GM12873 (cell line): Measurements from ENCODE around the gene FAP.

Source experiments
- TF ChIP-seq, protein P1 (sequence below): IDR thresholded peaks from 2 replicates; pipeline ENCODE4 v1.5.1; 2012; ENCODE audit warnings: low read depth, mild to moderate bottlenecking, moderate library complexity, low read length, control low read depth; ENCODE audit not compliant: insufficient read depth; ENCODE audit errors: missing control alignments

The FAP gene

DNA sequence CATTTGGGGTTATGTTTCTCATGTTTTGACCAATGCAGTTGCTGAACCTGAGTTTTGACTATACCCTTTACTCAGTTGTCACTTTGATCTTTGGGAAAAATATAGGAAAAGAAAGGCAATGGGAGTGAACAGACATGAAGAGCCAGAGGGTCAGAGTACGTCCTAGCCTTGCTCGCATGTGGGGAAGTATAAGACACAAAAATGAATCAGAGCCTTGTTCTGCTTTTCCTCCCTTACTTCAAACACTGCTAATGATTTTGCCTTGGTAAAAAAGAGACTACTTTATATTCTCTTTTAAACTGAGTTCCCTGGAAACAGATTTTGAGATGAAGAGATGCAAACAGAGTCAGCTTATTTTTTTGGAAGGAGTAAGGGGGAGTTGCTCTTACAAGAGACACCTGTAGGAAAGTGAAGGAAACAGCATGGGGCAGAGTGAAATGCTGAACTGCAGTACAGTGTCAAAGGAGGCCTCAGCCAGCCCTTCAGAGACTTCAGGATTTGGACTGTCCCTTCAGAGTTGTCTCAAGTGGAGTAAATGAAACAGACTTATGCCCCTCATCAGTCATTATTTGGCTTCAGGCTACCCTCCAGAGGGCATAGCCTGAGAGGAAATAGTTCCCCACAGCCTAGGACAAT is 11.1 kb upstream of the FAP start:
- TF ChIP-seq, protein P1, sequence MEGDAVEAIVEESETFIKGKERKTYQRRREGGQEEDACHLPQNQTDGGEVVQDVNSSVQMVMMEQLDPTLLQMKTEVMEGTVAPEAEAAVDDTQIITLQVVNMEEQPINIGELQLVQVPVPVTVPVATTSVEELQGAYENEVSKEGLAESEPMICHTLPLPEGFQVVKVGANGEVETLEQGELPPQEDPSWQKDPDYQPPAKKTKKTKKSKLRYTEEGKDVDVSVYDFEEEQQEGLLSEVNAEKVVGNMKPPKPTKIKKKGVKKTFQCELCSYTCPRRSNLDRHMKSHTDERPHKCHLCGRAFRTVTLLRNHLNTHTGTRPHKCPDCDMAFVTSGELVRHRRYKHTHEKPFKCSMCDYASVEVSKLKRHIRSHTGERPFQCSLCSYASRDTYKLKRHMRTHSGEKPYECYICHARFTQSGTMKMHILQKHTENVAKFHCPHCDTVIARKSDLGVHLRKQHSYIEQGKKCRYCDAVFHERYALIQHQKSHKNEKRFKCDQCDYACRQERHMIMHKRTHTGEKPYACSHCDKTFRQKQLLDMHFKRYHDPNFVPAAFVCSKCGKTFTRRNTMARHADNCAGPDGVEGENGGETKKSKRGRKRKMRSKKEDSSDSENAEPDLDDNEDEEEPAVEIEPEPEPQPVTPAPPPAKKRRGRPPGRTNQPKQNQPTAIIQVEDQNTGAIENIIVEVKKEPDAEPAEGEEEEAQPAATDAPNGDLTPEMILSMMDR: no peak

- TF ChIP-seq, protein P1: no peak
Measured at GRCh38 chr2:162253435-162253834, 10.2 kb upstream of the FAP start.

DNA sequence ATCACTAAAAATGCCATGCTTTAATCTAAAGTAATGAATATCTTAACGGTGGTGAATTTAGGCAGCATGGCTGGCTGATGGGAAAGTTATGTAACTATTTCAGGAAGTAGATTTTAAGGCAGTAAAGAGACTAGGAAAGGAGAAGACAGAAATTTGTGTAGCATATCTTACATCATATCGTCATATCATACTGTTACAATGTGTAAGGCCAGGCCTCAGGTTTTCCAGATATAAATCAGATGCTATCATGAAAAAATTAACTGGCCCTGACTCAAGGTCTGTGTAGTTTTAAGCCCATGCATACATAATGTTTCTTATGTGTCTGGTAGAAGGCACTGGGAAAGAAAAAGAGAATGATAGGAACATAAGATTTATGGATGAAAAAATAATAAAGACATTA is 8.9 kb upstream of the FAP start:
- TF ChIP-seq, protein P1: no peak

GRCh38 chr2:162245781-162246180 is 2.5 kb upstream of the FAP start:
- TF ChIP-seq, protein P1: no peak

DNA sequence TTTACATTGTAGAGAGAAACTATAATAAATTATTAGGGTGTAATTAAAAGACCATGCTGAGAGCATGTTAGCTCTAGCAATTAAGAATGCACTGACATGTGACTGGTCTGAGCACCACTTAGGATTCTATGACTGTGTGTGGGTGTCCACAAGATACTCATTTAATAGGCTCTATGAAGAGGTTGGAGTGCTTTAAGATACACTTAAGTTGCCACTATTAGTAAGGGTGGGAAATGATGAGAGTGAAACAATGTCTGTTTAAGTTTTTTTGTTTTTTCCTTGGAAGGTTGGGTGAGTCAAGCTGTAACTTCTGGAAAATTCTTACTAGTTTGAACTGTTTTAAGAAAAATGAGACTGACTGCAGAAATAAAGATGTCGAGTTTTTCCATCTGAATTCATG is 1.8 kb upstream of the FAP start:
- TF ChIP-seq, protein P1: no peak

DNA sequence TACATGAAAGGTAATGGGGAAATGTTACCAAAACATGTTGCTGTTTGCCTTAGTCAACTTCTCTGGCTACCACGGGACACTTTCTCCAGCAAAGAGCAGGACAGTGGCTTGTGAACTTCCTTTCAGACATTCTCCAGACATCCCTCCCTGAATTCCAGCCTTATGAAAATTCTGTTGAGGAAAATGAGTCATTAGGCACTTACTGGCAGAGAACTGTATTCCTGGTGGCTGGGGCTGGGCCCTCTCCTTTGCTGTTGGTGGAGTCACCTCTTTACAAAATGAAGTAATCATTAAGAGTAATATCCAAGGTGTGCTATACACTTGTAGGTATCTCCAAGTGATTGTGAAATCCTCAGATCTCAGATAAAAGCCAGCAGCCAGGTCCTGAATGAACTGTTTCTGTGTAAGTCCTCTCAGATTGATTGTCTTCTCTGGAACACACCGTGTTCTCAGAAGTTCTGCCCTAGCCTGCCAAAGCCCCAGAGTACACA is 1.3 kb upstream of the FAP start:
- TF ChIP-seq, protein P1: no peak

DNA sequence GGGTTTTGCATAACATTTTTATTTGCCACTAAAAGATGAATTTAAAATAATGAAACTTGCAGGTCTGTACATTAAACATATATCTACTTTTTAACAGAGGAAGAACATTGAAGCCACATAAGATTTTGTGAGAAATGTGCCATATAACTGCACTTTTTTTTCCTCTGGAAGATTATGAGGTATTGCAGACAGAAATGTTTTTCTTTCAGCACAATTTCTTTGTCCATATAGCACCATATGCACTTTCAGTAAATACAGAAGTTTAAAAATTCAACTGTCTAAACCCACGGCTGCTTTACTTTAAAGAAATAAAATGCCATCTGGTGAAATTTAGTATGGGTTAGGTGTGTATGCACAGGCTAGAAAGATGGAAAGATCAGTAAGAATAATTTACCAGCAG is 470 bp upstream of the FAP start:
- TF ChIP-seq, protein P1: no peak
